GM12874 (cell line): ENCODE results near the gene PEX16.

Experiments used
- TF ChIP-seq, protein P1 (sequence below): IDR thresholded peaks from 2 replicates; pipeline ENCODE4 v1.5.1; 2011; ENCODE audit warnings: low read depth, mild to moderate bottlenecking, control low read depth, low read length, moderate library complexity; ENCODE audit not compliant: insufficient read depth

PEX16 gene

DNA sequence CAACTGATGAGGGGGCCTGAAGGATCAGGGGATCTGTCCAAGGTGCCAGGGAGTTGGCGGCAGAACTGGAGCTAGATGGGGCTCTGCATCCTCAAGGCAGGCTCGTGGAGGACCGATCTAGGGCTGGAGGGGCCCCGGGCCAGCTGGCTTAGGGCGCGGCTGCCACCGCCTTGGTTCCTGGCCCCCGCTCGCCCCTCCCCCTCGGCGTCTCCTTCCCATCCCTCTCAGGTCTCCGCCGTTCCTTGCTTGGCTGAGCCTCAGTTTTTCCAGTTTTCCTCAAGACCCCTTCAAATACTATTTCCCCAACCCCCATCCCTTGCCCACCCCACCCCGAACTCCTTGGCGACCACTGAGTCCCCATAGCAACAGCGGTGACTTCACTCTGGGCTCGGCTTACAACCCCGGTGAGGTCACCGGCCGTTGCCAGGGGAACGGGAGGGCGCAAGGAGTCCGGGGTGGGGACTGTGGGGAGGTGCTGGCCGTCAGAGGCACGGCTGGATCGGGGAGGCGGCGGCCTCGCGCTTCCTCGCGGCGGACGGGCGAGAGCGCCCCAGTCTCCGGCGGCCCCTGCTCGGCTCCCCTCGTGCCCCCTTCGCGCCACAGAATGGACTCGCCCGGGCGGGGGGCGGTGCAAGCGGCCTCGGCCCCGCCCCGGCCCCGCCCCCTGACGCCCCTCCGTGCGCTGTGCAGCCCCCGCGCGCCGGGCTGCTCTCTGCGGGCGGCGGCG lies 18.1 kb downstream of the PEX16 start:
- TF ChIP-seq, protein P1, sequence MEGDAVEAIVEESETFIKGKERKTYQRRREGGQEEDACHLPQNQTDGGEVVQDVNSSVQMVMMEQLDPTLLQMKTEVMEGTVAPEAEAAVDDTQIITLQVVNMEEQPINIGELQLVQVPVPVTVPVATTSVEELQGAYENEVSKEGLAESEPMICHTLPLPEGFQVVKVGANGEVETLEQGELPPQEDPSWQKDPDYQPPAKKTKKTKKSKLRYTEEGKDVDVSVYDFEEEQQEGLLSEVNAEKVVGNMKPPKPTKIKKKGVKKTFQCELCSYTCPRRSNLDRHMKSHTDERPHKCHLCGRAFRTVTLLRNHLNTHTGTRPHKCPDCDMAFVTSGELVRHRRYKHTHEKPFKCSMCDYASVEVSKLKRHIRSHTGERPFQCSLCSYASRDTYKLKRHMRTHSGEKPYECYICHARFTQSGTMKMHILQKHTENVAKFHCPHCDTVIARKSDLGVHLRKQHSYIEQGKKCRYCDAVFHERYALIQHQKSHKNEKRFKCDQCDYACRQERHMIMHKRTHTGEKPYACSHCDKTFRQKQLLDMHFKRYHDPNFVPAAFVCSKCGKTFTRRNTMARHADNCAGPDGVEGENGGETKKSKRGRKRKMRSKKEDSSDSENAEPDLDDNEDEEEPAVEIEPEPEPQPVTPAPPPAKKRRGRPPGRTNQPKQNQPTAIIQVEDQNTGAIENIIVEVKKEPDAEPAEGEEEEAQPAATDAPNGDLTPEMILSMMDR: no peak

DNA sequence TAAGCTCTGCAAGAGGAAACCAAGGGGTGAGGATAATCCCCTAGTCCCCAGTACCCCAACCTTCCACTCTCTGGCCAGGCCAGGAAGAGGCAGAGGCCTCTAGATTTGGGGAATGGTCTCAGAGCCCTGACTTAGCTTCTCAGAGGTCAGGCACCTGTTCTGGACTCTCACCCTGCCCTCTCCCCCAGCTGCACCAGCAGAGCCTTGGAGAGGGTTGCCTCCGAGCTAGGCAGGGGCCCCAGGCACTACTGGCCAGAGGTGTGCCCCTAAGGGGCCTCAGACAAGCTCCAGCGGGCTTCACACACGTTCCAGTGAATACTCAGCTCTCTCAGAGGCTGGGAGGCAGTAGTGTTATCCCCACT lies 18.6 kb downstream of the PEX16 start:
- TF ChIP-seq, protein P1: no peak

DNA sequence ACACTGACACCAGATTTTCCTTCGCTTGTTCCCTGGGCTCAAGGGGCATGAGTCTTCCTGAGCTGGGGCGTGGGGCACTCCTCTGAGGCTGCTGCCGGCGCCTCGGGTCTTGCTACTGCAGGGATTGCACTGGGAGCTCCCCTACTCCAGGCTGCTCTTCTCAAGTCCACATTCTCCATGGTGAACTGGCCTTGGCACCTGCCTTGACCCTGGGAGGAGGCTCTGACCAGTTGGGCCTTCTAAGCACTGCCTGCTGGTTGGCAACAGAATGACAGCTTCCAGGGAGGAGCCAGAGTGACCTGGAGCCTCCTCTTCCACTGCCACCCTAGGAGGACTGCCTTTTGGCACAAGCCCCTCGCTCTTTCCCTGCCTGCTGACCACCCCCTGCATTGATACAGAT lies 20.1 kb downstream of the PEX16 start:
- TF ChIP-seq, protein P1: no peak

DNA sequence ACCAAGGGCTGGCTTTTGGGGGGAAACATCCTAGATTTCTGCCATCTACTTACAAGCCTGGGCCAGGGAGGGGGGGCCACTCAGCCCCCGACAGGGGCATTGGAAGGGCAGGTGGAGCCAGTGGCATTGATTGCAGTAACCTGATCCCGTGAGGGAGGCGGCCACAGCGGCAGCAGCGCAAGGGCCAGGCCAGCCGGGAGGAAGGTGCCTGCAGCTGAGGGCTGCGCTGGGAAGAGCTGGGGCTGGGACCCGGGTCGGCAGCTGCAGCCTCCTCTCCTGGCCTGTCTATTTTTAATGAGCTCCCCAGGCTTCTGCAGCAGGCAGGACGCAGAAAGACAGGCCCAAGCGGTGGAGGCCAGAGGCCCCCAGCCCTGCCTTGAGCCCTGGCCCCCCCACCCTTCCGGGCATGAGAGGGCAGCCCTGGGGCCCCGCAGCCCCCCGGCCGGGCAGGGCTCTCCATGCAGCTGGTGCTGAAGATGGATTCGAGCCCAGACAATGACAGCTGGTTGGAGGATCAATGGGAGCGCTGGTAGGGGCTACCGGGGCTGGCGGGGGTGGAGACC lies 21.2 kb downstream of the PEX16 start:
- TF ChIP-seq, protein P1: no peak

DNA sequence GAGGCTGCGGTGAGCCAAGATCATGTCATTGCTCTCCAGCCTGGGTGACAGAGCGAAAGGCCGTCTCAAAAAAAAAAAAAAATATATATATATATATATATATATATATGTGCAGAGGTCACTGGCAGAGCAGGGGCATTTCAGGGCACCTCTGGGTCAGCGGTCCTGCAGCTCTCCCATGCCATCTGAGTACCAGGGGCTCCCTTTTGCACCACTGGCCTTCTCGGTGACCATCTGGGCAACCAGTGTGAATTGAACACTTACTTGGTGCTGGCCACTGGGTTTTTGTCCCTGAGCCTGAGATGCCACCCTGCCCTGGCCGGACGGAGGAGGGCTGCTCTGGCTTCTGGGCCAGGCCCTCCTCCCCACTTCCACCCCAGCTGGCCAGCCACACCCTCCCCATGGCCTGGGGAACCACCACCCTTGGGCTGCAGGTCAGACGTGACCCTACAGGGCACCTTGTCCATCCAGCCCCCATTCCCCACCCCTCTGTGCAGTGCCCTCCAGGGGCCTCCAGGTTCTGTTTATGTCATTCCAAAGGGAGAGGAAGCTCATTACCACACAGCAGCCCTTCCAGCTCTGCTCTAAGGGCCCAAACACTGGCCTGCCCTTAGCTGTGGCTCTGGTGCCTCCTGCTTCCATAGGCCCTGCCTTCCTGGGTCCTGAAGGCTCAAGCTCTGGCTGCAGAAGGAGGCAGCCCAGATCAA lies 22.0 kb downstream of the PEX16 start:
- TF ChIP-seq, protein P1: no peak

DNA sequence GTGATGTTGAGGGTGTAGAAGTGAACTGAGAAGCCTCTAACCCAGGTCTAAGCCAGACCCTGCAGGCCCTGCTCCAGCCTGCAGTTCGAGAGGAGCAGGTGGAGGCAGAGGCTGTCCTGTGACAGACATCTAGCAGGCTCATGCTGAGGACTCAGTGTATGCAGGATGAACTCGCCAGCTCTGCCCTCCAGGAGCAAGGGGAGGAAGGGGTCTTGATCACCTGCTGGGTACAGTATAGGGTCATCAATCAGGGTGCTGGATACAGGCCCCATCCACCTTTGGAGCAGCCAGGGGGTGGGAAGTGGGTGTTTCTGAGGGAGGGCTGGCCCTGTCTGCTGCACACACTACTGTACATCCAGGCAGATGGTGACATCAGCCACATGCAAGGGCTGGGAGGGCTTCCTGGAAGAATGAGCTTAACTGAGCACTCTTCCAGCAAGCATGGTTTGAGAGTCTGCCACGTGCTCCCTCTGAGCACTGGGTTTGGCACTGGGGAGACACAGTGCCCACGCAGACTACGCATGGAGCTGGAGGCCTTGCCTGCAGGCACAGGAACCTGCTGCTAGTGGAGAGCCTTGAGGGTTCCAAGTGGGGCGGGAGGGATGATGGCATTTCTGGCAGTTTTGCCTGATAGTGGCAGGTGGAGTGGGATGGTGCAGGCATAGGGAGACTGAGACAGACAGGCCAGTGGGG lies 23.0 kb downstream of the PEX16 start:
- TF ChIP-seq, protein P1: no peak

DNA sequence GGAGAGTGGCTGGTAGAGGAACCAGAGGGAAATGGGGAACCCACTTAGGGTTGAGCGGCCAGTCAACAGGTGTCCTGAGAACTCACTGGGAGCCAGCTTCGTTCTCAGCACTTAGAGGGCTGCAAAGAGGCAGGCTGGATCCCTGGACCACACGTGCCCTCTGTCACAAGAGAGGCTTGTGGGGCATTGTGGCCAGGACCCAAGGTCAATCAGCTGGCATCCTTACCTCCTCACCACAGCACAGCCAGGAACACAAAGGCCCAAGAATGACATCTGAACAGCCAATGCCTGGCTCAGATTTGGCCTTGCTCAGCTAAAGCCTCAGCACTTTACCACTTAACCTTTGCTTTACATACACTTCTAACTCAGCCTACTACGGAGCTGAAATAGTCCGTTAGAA lies 24.8 kb downstream of the PEX16 start:
- TF ChIP-seq, protein P1: no peak
